Fibroblast of skin of scalp (primary cell): ENCODE measurements around the gene ABCC4.

ENCODE experiments used
- DNase-seq: peaks from one replicate; pipeline ENCODE4 v3.0.0-alpha.2; 2013

Gene ABCC4

GRCh38 chr13:95039415-95039814 is 261.8 kb downstream of the ABCC4 start:
- DNase-seq: no peak

DNA sequence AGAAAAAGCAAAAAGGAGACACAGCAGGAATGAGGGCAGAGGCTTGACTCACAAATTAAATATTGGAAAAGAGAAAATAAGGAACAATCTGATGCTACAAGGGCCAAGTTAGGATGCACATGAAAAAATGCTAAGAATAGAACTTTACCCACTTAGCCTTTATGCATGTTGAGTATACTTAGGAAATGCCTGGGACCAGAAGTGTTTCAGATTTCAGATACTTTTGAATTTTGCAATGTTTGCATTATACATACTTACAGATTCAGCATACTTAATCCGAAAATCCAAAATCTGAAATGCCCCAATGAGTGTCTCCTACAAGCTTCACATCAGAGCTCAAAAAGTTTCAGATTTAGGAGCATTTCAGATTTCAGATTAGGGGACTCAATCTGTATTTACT is 262.3 kb downstream of the ABCC4 start:
- no peak for DNase-seq

DNA sequence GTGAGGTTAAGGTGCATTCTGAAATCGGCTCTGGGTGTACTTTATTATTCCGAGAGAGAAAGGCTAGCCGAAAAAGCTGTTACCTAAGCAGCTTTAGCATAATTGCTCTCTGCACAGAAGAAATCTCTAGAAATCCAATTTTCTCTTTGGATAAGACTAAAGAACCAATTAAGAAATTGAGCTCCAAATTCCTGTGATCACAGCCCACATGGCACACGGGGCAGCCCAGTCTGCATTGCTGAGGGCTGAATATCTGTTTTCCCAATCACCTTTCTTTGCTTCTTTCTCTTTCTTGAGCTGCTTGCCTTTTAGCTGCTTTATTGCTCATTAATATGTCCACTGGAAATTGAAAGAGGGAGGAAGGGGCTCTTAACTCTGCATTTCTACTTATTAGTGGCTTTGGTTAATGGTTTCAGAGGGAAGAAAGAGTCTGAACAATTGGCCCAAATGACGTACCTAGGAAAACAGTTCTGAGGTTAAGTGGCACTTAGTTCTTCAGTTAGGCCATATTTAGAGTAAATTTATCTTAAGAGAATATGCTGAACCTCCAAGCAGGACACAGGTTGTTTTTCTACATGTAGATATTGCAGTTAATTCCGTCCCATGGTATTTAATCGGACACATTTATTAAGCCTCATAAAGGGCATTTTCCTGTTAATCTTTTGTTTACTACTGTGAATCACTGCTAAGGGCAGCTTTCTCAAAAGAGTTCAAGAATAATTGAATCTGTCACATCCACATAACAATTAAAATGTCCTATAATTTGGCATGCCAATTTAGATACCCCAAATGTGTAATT is 265.7 kb downstream of the ABCC4 start:
- no peak for DNase-seq

DNA sequence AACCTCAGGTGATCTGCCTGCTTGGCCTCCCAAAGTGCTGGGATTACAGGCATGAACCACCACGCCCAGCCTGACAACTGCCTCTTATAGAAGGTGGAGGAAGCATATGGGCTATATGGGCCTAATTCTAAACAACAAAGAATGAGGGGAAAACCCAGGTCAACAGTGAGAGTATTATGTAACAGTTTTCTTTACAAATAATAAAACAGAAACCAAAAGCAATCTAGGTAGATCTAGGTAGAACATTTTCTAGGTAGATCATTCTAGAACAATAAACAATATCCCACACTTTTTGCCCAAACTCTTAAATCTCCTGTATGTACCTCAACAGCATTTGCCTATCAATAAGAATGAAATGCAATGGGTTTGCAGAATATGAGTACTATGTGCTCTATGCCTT is 267.4 kb downstream of the ABCC4 start:
- DNase-seq: no peak

DNA sequence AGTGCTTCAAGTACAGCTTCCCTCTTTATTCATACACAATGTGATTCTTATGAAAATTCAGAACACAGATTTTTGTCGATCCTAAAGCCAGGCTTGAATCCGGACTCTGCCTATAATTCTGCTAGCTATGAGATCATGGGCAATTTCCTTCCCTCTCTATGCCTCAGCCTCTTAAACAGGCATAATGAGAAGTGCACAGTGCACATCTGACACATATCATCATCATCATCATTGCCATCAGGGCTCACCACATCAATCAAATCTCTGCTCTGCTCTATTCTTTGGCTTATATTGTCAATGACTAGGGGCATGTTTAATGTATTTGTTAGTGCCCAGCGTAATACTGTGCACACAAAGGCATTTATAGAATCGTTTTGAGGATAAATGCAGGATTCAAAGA is 269.1 kb downstream of the ABCC4 start:
- no peak for DNase-seq

DNA sequence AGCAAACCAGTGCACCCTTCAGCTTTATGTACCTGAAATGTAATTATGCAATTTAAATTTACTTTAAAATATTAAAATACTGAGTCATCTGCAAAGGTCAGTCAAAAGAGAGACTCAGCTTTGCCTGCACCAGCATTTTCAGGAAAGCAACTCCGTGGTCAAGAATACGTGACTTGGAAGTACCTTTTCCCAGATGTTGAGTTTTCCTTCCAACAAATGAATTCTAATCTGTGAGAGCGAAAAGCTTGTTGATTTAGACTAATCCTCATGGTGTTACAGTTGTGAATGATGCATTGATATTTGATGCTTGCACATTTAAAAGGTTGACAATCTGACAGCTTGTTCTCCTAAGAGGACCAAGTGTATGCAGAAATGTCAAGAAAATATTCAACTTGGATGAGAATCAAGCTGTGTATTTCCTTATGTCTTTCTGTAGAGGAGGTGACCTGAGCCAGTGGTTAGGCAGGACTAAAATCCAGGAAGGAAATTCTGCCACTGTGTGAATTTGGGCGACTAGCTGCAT is 270.4 kb downstream of the ABCC4 start:
- DNase-seq: no peak

DNA sequence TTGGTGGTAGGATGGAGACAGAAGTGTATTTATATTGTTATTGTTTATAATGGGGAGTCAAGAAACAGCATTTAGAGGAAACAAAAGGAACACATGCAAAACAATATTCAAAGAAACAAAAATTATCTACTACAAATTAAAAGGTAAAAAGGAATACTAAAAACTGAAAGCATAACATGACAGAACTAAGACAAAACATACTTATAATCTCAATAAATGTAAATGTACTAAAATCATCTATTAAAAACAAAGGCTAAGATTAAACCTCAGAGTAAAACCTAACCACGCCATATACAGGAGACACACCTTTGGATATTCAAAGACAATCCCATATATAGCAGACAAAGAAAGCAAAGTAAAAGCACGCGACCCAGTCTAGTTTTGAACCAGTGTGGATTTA is 273.6 kb downstream of the ABCC4 start:
- no peak for DNase-seq

GRCh38 chr13:95025116-95025515 is 276.1 kb downstream of the ABCC4 start:
- no peak for DNase-seq

DNA sequence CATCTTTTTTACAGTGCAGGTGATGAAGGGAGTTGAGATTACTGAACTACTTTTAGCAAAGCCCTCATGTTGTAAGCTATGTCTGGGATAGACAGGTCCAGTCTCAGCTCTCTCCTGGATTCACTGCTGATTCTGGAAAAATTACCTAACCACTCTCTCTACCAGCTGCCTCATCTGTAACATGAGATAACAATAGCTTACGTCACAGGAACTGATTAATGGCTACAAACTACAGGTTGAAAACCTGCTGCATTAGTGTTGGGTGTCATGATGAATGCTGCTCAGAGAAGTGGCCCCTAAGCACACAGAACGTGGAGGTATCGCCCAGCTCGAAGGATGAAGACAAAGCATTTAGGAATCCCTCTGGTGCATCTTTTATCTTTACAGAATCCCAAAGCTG is 277.8 kb downstream of the ABCC4 start:
- no peak for DNase-seq

GRCh38 chr13:95020298-95020987 is 280.8 kb downstream of the ABCC4 start:
- no peak for DNase-seq

DNA sequence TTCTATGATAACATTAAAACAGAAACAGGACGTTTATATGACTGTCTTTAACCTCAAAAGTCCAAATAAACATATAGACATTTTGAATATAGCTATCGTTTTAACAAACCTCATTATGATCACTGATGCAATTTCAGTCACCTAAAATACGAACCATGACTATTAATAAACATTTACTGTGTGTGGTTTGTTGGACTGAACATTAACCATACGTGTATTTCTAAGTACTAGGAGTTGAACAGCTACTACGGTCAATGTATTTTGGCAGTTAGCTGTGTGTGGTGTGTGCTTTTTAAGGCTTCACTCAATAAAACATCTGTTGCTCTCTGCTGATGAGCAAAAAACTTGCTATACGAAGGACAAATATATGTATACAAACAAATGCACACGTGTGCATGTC is 281.4 kb downstream of the ABCC4 start:
- DNase-seq: no peak

- DNase-seq: no peak
Measured at GRCh38 chr13:95007322-95007721, 293.9 kb downstream of the ABCC4 start.

- DNase-seq: no peak
Measured at GRCh38 chr13:95005300-95005699, 296.0 kb downstream of the ABCC4 start.

DNA sequence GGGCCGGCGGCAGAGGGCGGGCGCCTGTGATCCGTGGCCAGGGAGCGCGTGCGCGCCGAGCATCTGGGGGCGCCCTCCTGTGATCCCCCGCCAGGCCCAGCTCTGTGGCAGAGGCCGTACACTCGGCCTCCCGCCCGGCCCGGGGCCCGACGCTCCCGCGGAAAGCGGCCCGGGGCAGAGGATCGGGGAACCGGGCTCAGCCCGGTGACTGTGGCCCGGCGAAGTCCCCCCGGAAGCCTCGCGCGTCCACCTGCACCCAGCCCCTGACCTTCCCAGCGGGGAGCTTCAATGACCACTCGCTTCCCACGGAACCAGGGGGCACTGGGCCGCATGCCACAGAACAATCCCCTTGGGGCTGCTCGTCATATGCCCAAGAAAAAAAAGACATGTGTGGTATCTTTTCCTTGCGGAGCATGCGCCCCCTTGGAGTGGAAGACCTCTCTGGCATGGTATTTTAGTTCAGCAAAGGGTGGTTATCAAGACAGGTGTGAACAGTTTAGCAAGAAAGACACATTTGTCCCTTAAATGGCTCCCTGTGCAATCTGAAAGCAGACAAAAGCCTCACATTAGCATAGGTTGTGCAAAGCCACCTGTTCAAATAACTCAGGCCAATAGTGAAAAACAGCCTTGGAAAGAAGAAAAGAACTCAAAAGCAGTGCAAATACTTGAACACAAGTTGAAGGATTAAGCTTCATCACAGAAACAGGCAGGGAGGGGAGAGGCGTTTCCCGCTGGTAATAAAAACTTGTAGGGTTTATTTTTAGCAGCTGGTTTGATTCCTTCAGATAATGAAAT is 298.0 kb downstream of the ABCC4 start:
- DNase-seq: no peak

DNA sequence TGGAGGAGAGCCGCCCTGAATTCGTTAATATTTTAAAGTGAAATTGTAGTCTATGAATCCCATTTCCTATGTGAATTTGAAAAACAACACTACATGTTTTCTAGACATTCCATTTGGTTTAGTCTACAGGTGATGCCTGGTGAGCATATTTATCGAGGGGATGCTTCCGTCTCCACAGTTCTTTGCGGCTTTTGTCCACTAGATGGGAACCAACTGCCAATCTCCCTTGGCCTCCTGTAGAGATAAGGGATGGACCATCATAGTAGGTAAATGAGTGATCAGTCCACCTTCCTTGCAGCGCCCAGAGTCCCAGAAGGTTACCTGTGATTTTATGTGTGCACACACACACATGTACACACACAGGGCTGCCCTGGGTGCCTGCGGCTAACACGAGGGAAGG is 299.1 kb downstream of the ABCC4 start:
- DNase-seq: no peak

GRCh38 chr13:94999871-95000270 is 301.4 kb downstream of the ABCC4 start:
- DNase-seq: no peak

GRCh38 chr13:94997126-94997525 is 304.1 kb downstream of the ABCC4 start:
- DNase-seq: no peak

- no peak for DNase-seq
Measured at GRCh38 chr13:94996445-94996844, 304.8 kb downstream of the ABCC4 start.

GRCh38 chr13:94994506-94994905 is 306.7 kb downstream of the ABCC4 start:
- DNase-seq: no peak

DNA sequence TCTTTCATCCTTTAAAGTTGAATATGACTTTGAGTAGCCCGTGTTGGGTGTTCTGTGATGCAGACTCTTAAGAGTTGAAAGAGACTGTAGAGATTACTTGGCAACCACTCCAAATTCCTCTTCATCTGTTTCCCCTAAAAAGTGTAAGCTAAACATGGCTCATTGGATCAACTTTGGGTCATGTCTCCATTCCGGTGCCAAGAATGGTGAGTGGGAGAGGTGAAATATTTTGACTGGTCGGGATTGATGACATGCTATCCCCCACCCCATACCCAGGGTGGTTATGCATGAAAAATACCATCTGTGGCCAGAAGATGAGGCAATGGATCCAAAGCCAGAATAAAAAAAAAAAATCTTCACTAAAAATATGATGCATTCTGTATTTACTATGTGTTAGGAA is 307.6 kb downstream of the ABCC4 start:
- no peak for DNase-seq

GRCh38 chr13:94992036-94992960 is 309.0 kb downstream of the ABCC4 start:
- no peak for DNase-seq

DNA sequence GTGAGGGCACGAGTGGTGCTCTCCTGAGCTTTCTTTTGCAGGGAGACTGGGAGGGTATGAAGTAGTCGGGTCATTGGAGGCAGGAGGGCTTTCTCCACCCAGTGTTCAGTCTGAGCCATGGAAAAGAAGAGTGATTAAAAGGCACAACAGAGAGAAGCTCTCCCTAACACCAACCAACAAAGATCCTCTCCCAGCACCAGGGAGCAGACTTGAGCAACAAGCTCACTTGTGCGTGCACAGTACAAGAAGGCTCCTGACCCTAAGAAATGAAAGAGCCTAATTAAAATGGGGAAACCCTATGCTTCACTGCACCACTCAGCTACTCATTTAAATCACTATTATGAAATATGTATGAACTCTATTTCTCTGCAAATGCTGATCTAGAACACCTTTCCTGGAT is 312.6 kb downstream of the ABCC4 start:
- no peak for DNase-seq
